Panc1 (cell line): ENCODE data around the gene SRGAP3.

ENCODE experiments used
- POLR2AphosphoS5 ChIP-seq: IDR thresholded peaks from 2 replicates; pipeline ENCODE4 v1.6.1; 2012; ENCODE audit warnings: mild to moderate bottlenecking, low read depth, low read length, moderate library complexity
- TF ChIP-seq, protein P1 (sequence below): fragments of 450-650 bp; IDR thresholded peaks from 2 replicates; pipeline ENCODE4 v1.5.1; 2017; ENCODE audit warnings: mild to moderate bottlenecking
- TF ChIP-seq, protein P2 (sequence below), 2 experiments: IDR thresholded peaks; 2 replicates each; pipeline ENCODE4 v1.6.1; 2011 to 2012; ENCODE audit warnings: low read depth in 2 of 2, control low read depth in 1 of 2, low read length in 1 of 2, mild to moderate bottlenecking in 1 of 2, moderate library complexity in 1 of 2; ENCODE audit not compliant: insufficient read depth in 1 of 2

DNA sequence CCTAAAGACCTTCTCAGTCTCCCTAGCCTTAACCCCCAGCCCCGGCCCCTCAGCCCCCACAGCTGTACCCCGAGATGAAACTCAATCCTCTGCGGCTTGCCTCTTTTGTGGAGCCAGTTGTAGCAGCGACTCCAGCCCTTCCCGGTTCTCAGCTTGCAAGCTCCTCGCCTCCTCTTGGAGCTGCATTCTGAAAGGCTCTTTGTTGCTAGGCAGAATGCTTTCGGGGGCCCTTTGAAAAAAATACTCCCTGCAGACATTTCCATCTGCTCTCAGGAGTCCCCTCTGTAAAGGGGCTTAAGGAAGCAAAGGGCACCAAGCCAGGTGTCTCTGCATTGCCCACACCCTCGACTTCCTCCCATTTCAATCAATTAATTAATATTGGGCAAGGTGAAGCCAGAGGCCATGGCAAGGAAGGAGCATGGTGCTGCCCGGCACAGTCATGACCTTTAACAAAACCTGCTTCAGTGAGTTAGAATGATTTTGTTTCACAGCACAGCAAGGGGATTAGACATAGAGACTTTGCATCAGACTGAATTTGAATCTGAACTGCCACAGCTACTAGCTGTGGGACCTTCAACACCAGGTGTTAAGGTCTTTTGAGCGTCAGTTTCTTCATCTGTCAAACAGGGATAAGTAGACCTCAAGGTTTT is 65.5 kb downstream of the SRGAP3 start:
- no peak for TF ChIP-seq POLR2AphosphoS5
- TF ChIP-seq, protein P1, sequence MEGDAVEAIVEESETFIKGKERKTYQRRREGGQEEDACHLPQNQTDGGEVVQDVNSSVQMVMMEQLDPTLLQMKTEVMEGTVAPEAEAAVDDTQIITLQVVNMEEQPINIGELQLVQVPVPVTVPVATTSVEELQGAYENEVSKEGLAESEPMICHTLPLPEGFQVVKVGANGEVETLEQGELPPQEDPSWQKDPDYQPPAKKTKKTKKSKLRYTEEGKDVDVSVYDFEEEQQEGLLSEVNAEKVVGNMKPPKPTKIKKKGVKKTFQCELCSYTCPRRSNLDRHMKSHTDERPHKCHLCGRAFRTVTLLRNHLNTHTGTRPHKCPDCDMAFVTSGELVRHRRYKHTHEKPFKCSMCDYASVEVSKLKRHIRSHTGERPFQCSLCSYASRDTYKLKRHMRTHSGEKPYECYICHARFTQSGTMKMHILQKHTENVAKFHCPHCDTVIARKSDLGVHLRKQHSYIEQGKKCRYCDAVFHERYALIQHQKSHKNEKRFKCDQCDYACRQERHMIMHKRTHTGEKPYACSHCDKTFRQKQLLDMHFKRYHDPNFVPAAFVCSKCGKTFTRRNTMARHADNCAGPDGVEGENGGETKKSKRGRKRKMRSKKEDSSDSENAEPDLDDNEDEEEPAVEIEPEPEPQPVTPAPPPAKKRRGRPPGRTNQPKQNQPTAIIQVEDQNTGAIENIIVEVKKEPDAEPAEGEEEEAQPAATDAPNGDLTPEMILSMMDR, result no peak
- TF ChIP-seq, protein P2, sequence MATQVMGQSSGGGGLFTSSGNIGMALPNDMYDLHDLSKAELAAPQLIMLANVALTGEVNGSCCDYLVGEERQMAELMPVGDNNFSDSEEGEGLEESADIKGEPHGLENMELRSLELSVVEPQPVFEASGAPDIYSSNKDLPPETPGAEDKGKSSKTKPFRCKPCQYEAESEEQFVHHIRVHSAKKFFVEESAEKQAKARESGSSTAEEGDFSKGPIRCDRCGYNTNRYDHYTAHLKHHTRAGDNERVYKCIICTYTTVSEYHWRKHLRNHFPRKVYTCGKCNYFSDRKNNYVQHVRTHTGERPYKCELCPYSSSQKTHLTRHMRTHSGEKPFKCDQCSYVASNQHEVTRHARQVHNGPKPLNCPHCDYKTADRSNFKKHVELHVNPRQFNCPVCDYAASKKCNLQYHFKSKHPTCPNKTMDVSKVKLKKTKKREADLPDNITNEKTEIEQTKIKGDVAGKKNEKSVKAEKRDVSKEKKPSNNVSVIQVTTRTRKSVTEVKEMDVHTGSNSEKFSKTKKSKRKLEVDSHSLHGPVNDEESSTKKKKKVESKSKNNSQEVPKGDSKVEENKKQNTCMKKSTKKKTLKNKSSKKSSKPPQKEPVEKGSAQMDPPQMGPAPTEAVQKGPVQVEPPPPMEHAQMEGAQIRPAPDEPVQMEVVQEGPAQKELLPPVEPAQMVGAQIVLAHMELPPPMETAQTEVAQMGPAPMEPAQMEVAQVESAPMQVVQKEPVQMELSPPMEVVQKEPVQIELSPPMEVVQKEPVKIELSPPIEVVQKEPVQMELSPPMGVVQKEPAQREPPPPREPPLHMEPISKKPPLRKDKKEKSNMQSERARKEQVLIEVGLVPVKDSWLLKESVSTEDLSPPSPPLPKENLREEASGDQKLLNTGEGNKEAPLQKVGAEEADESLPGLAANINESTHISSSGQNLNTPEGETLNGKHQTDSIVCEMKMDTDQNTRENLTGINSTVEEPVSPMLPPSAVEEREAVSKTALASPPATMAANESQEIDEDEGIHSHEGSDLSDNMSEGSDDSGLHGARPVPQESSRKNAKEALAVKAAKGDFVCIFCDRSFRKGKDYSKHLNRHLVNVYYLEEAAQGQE (IDR thresholded peaks at IDR 0.05; ENCODE audit: insufficient read depth in 1 of 2, low read depth in 2 of 2, low read length in 1 of 2), result no peak
